VCaP (cell line): ENCODE measurements around the gene TSPAN12.
A peak's percentile ranks its signal among the peaks of the same experiment; 100 is the strongest.
"Not testable (repeated sequence)": the region's sequence is repeated elsewhere in the genome, so short reads cannot be mapped to it uniquely, and the experiment has no call there.

Experiments
- H3K27ac ChIP-seq: fragments of 450-650 bp; 2 replicates; pipeline ENCODE4 v1.5.1; 2017
- CTCF ChIP-seq: fragments of 450-650 bp; conservative IDR thresholded peaks from 2 replicates; pipeline ENCODE4 v1.5.1; 2017; ENCODE audit warnings: mild to moderate bottlenecking, moderate library complexity

Gene TSPAN12

GRCh38 chr7:120857588-120858573 is at the start of gene TSPAN12:
TSPAN12 (minus strand) TSS chr7:120858144; CDS start chr7:120856763, 1,381 bp downstream.
- H3K27ac ChIP-seq = peak within 1 kb of the TSS; percentile 89
- peak; percentile 85 for TF ChIP-seq CTCF

- no peak; the same call in 1 of the 2 replicates for TF ChIP-seq CTCF
- 0 out of 2 replicates have a peak overlapping the region, but pooled peaks have one; percentile 8 for H3K27ac ChIP-seq
Measured at GRCh38 chr7:120898715-120899499, 41.0 kb upstream of the TSPAN12 start.

- not testable (repeated sequence) for H3K27ac ChIP-seq
Measured at GRCh38 chr7:120895253-120895652, 37.3 kb upstream of the TSPAN12 start.

GRCh38 chr7:120885602-120886001 is 27.7 kb upstream of the TSPAN12 start:
- H3K27ac ChIP-seq = not testable (repeated sequence)

- TF ChIP-seq CTCF = no peak
- H3K27ac ChIP-seq = no peak overlapping the region
Measured at GRCh38 chr7:120877701-120878100, 19.8 kb upstream of the TSPAN12 start.

GRCh38 chr7:120876922-120877321 is 19.0 kb upstream of the TSPAN12 start:
- TF ChIP-seq CTCF = no peak

GRCh38 chr7:120874722-120875121 is 16.8 kb upstream of the TSPAN12 start:
- H3K27ac ChIP-seq = no peak overlapping the region
- no peak for TF ChIP-seq CTCF

More at GRCh38 chr7:120876922-120877321, 19.0 kb upstream of the TSPAN12 start:
- peak overlapping the region; percentile 2; the same call in 1 of the 2 replicates for H3K27ac ChIP-seq

- no peak for TF ChIP-seq CTCF
Measured at GRCh38 chr7:120874016-120874415, 16.1 kb upstream of the TSPAN12 start.

More at GRCh38 chr7:120874016-120874415, 16.1 kb upstream of the TSPAN12 start:
- no peak overlapping the region for H3K27ac ChIP-seq
